ENCODE data around the gene TSPO. TPM values are rescaled to one million over a fixed set of nuclear protein-coding genes. Genes with fewer than 3 reads are reported as not detected.

TSPO gene
- total and polyA plus RNA-seq, 2 of the 8 experiments (the other 6 are each of a cell fraction or from before 2014, with no cell fraction given), result 19.9 to 51.5 TPM

- no peak overlapping the region for H4K8ac ChIP-seq (ENCODE audit: extremely low read depth, insufficient read depth, low read length)
- no peak overlapping the region for H2BK12ac ChIP-seq (ENCODE audit: low read depth, low read length)
- H2BK5ac ChIP-seq (ENCODE audit: low read depth, low read length), result no peak overlapping the region; the same call in 1 of the 2 replicates
- H3K79me2 ChIP-seq (ENCODE audit: control insufficient read depth in 1 of 2, insufficient read depth in 2 of 2, low read length in 2 of 2), result no peaks in the 10 kb centered on the region
- 85% methylated on average over 9 of the region's 9 CpGs; no CpG with 5 or more reads in 1 of the 2 experiments for WGBS, 2 experiments (ENCODE audit: extremely low coverage in 1 of 2, insufficient coverage in 1 of 2, insufficient read length in 1 of 2, insufficient replicate concordance in 2 of 2, low coverage in 1 of 2, low lambda C conversion rate in 2 of 2, missing lambda C conversion rate in 1 of 2)
- H3K4ac ChIP-seq (replicated peaks; ENCODE audit: insufficient read length, low read depth, low read length), result no peak overlapping the region
- FAIRE-seq, result no peak
- H2BK15ac ChIP-seq (ENCODE audit: low read length), result no peak overlapping the region
- no peak overlapping the region for H3K4me3 ChIP-seq (ENCODE audit: extremely low read depth in 1 of 4, insufficient read depth in 2 of 4, low read depth in 3 of 4, low read length in 4 of 4)
- no peak overlapping the region for H4K91ac ChIP-seq (replicated peaks; ENCODE audit: insufficient read length, low read length)
- no peaks in the 10 kb centered on the region for H4K20me1 ChIP-seq (replicated peaks in 1 of 2; ENCODE audit: control insufficient read depth in 1 of 2, insufficient read depth in 2 of 2, low read length in 2 of 2)
- H3K36me3 ChIP-seq (ENCODE audit: control insufficient read depth in 2 of 4, insufficient read depth in 4 of 4, low read length in 3 of 4), result no peaks in the 10 kb centered on the region
- no peak overlapping the region for H3K23ac ChIP-seq (ENCODE audit: insufficient read length)
- H3K4me1 ChIP-seq (replicated peaks in 1 of 4; ENCODE audit: control insufficient read depth in 3 of 4, insufficient read depth in 4 of 4, low read length in 3 of 4), result peaks cover 2 to 10% (median 4%) of the 10 kb centered on the region in 4 experiments; a peak in 6 of 7 replicates
- ChIA-PET CTCF (ENCODE audit: partially characterized antibody) (no interaction called here), POLR2A (ENCODE audit: partially characterized antibody) (interaction anchor here (0.7 to 2.5 kb wide), 2 partner anchors 11 to 546 kb away, joined by 5 to 14 read pairs; no protein-coding TSS in a partner anchor)
- H4K5ac ChIP-seq (ENCODE audit: insufficient read length, low read depth, low read length), result no peak overlapping the region
- H2BK120ac ChIP-seq (replicated peaks; ENCODE audit: low read depth, low read length), result no peak overlapping the region
- no peak overlapping the region for H3K27ac ChIP-seq (ENCODE audit: low read depth, low read length)
- no peak overlapping the region for H2BK20ac ChIP-seq (ENCODE audit: low read length)
- no peak overlapping the region for H3K9ac ChIP-seq (replicated peaks in 1 of 4; ENCODE audit: extremely low read depth in 1 of 4, low read depth in 3 of 4, low read length in 3 of 4)
- H3K9me3 ChIP-seq (ENCODE audit: insufficient read depth in 2 of 2, low read depth in 1 of 2, low read length in 1 of 2), result no peaks in the 10 kb centered on the region
- no peak overlapping the region for H3K14ac ChIP-seq (ENCODE audit: insufficient read length)
- no peaks in the 10 kb centered on the region for H3K79me1 ChIP-seq (ENCODE audit: low read depth, low read length)
- H3K4me2 ChIP-seq (ENCODE audit: insufficient read depth in 1 of 2, low read depth in 2 of 2, low read length in 2 of 2), result no peak overlapping the region
- no peak for DNase-seq (ENCODE audit: low read depth in 1 of 2, low spot score in 2 of 2)
- H3K27me3 ChIP-seq (replicated peaks in 1 of 4; ENCODE audit: control insufficient read depth in 3 of 4, extremely low read depth in 1 of 4, insufficient read depth in 3 of 4, low read length in 3 of 4), result no peaks in the 10 kb centered on the region
- no peak overlapping the region for H2AFZ ChIP-seq (ENCODE audit: low read length)
- H3K23me2 ChIP-seq (ENCODE audit: low read depth, low read length), result no peaks in the 10 kb centered on the region
- no peak overlapping the region for H3K18ac ChIP-seq (ENCODE audit: extremely low read depth, low read length)
- no peak overlapping the region for H3K56ac ChIP-seq (replicated peaks; ENCODE audit: insufficient read length, low read depth, low read length)
- no peak overlapping the region for H2AK5ac ChIP-seq (ENCODE audit: low read depth, low read length)
- TF ChIP-seq USF2 (IDR thresholded peaks at IDR 0.05; ENCODE audit: low read length) (no peak), FOSL1 (IDR thresholded peaks at IDR 0.05; ENCODE audit: insufficient read depth, low read depth, low read length) (no peak), ATF3 (IDR thresholded peaks at IDR 0.05; ENCODE audit: insufficient read depth, low read depth, low read length) (no peak), EGR1 (IDR thresholded peaks at IDR 0.05; ENCODE audit: borderline replicate concordance, low read depth, low read length) (no peak), E2F6 (IDR thresholded peaks at IDR 0.05) (no peak), GTF2F1 (IDR thresholded peaks at IDR 0.05; ENCODE audit: borderline replicate concordance, low read depth, low read length) (no peak), CHD2 (IDR thresholded peaks at IDR 0.05; ENCODE audit: low read length) (no peak), POLR2A (IDR thresholded peaks at IDR 0.05; ENCODE audit: control extremely low read depth in 1 of 2, low read depth in 2 of 2, low read length in 2 of 2) (no peak), GABPA (IDR thresholded peaks at IDR 0.05; ENCODE audit: borderline replicate concordance, insufficient read depth, low read length) (no peak), SIX5 (IDR thresholded peaks at IDR 0.05; ENCODE audit: low read depth, low read length) (no peak), PHF8 (conservative IDR thresholded peaks at IDR 0.05; ENCODE audit: low read depth, low read length) (no peak), KDM1A (IDR thresholded peaks at IDR 0.05; ENCODE audit: borderline replicate concordance, low read length) (no peak)
These were observed 47.6 kb downstream of the TSPO start for GRCh38 chr22:43198936-43199335.

Data from H1 (cell line).